ENCODE data around the gene SYTL3. TPM values are rescaled to one million over a fixed set of nuclear protein-coding genes. Genes with fewer than 3 reads are reported as not detected.

SYTL3 gene
- total RNA-seq, 1 donor: 2.2 TPM

GRCh38 chr6:158781692-158782373, 132.0 kb downstream of the SYTL3 start:
- no peak for DNase-seq (ENCODE audit: insufficient read length, low spot score, missing footprints)
- Histone ChIP-seq H3K79me2 (ENCODE audit: insufficient read depth, low read length) (peaks cover 33% of the 10 kb centered on the region), H3K9me3 (ENCODE audit: low read depth, low read length) (no peaks in the 10 kb centered on the region), H3K27me3 (ENCODE audit: insufficient read depth, low read length) (no peaks in the 10 kb centered on the region), H2AFZ (ENCODE audit: low read length) (no peak overlapping the region), H3K4me1 (ENCODE audit: insufficient read depth, low read length) (peaks cover 4% of the 10 kb centered on the region), H3K4me3 (ENCODE audit: insufficient read depth, low read length) (no peak overlapping the region), H4K20me1 (ENCODE audit: insufficient read depth, low read length) (peaks cover 7% of the 10 kb centered on the region), H3K27ac (ENCODE audit: low read depth, low read length) (no peak overlapping the region), H3K4me2 (ENCODE audit: insufficient read depth, low read length) (no peak overlapping the region), H3K36me3 (ENCODE audit: insufficient read depth, low read length) (peaks cover 80% of the 10 kb centered on the region)
- TF ChIP-seq CTCF (IDR thresholded peaks at IDR 0.05; ENCODE audit: extremely low read depth, low read depth, low read length): no peak

GRCh38 chr6:158782432-158783166, 132.7 kb downstream of the SYTL3 start:
- Histone ChIP-seq H2AFZ (ENCODE audit: low read length) (no peak overlapping the region), H3K4me3 (ENCODE audit: insufficient read depth, low read length) (no peak overlapping the region), H3K36me3 (ENCODE audit: insufficient read depth, low read length) (peaks cover 77% of the 10 kb centered on the region), H4K20me1 (ENCODE audit: insufficient read depth, low read length) (peaks cover 5% of the 10 kb centered on the region), H3K4me1 (ENCODE audit: insufficient read depth, low read length) (peaks cover 4% of the 10 kb centered on the region), H3K4me2 (ENCODE audit: insufficient read depth, low read length) (no peak overlapping the region), H3K27ac (ENCODE audit: low read depth, low read length) (no peak overlapping the region), H3K9me3 (ENCODE audit: low read depth, low read length) (no peaks in the 10 kb centered on the region), H3K27me3 (ENCODE audit: insufficient read depth, low read length) (no peaks in the 10 kb centered on the region), H3K79me2 (ENCODE audit: insufficient read depth, low read length) (peaks cover 30% of the 10 kb centered on the region)
- no peak for TF ChIP-seq CTCF (IDR thresholded peaks at IDR 0.05; ENCODE audit: extremely low read depth, low read depth, low read length)
- DNase-seq (ENCODE audit: insufficient read length, low spot score, missing footprints): no peak

- no peak overlapping the region for H3K27ac ChIP-seq (ENCODE audit: low read depth, low read length)
- H3K36me3 ChIP-seq (ENCODE audit: insufficient read depth, low read length): peaks cover 77% of the 10 kb centered on the region
- H3K4me1 ChIP-seq (ENCODE audit: insufficient read depth, low read length): peaks cover 4% of the 10 kb centered on the region
- no peak overlapping the region for H3K4me3 ChIP-seq (ENCODE audit: insufficient read depth, low read length)
- H3K27me3 ChIP-seq (ENCODE audit: insufficient read depth, low read length): no peaks in the 10 kb centered on the region
- H3K79me2 ChIP-seq (ENCODE audit: insufficient read depth, low read length): peaks cover 28% of the 10 kb centered on the region
- no peaks in the 10 kb centered on the region for H3K9me3 ChIP-seq (ENCODE audit: low read depth, low read length)
- no peak overlapping the region for H2AFZ ChIP-seq (ENCODE audit: low read length)
- peaks cover under 1% of the 10 kb centered on the region for H4K20me1 ChIP-seq (ENCODE audit: insufficient read depth, low read length)
- DNase-seq (ENCODE audit: insufficient read length, low spot score, missing footprints): peak; percentile 30
- no peak for TF ChIP-seq CTCF (IDR thresholded peaks at IDR 0.05; ENCODE audit: extremely low read depth, low read depth, low read length)
- H3K4me2 ChIP-seq (ENCODE audit: insufficient read depth, low read length): no peak overlapping the region
These were observed 133.3 kb downstream of the SYTL3 start for GRCh38 chr6:158783167-158783450.

- DNase-seq (ENCODE audit: insufficient read length, low spot score, missing footprints): peak; percentile 21
- H3K79me2 ChIP-seq (ENCODE audit: insufficient read depth, low read length): peaks cover 26% of the 10 kb centered on the region
- no peak overlapping the region for H2AFZ ChIP-seq (ENCODE audit: low read length)
- no peaks in the 10 kb centered on the region for H4K20me1 ChIP-seq (ENCODE audit: insufficient read depth, low read length)
- no peak for TF ChIP-seq CTCF (IDR thresholded peaks at IDR 0.05; ENCODE audit: extremely low read depth, low read depth, low read length)
- peaks cover 4% of the 10 kb centered on the region for H3K4me1 ChIP-seq (ENCODE audit: insufficient read depth, low read length)
- no peaks in the 10 kb centered on the region for H3K27me3 ChIP-seq (ENCODE audit: insufficient read depth, low read length)
- no peak overlapping the region for H3K4me3 ChIP-seq (ENCODE audit: insufficient read depth, low read length)
- H3K27ac ChIP-seq (ENCODE audit: low read depth, low read length): no peak overlapping the region
- no peak overlapping the region for H3K4me2 ChIP-seq (ENCODE audit: insufficient read depth, low read length)
- no peaks in the 10 kb centered on the region for H3K9me3 ChIP-seq (ENCODE audit: low read depth, low read length)
- H3K36me3 ChIP-seq (ENCODE audit: insufficient read depth, low read length): peaks cover 79% of the 10 kb centered on the region
These were observed 134.0 kb downstream of the SYTL3 start for GRCh38 chr6:158783851-158784250.
